ENCODE measurements around the gene TRIM66. TPM values are rescaled to one million over a fixed set of nuclear protein-coding genes. Genes with fewer than 3 reads are reported as not detected.

TRIM66 gene
- total and polyA plus RNA-seq, 5 donors from 2014 or later: 0.33 to 16.0 (median 0.66) TPM

- Histone ChIP-seq H3K36me3 (ENCODE audit: control insufficient read depth, insufficient read depth, low read length) (peaks cover 76% of the 10 kb centered on the region), H3K4me3 (ENCODE audit: low read depth, low read length) (no peak overlapping the region), H3K27me3 (ENCODE audit: control insufficient read depth, insufficient read depth, low read length) (no peaks in the 10 kb centered on the region), H3K27ac (ENCODE audit: insufficient read depth, low read length, poor library complexity, severe bottlenecking) (no peak overlapping the region), H3K4me1 (ENCODE audit: control insufficient read depth, insufficient read depth, low read length, poor library complexity, severe bottlenecking) (no peaks in the 10 kb centered on the region), H3K9me3 (ENCODE audit: control insufficient read depth in 2 of 2, low read length in 2 of 2) (no peaks in the 10 kb centered on the region)
- Mint-ChIP-seq H3K4me3 (no peak overlapping the region), H3K36me3 (peaks cover 48% of the 10 kb centered on the region), H3K9me3 (peaks cover 0 to 1% (median 0%) of the 10 kb centered on the region in 7 donors), H3K27ac (no peak overlapping the region), H3K27me3 (no peaks in the 10 kb centered on the region), H3K4me1 (no peaks in the 10 kb centered on the region)
- no peak for DNase-seq
- no peak for ATAC-seq (ENCODE audit: low read depth in 2 of 2)
Measured at GRCh38 chr11:8642196-8642841, 40.1 kb downstream of the TRIM66 start.

- H3K27ac Mint-ChIP-seq: peak overlapping the region in 1 of 3 donors; percentile 12
Measured at GRCh38 chr11:8641332-8641731, 41.1 kb downstream of the TRIM66 start.

GRCh38 chr11:8640267-8640906 is 42.1 kb downstream of the TRIM66 start:
- peaks cover 0 to 2% (median 0%) of the 10 kb centered on the region in 4 donors for H3K4me1 Mint-ChIP-seq
- H3K27ac Mint-ChIP-seq: no peak overlapping the region
- H3K27me3 Mint-ChIP-seq: no peaks in the 10 kb centered on the region
- H3K36me3 ChIP-seq (ENCODE audit: control insufficient read depth, insufficient read depth, low read length): peaks cover 76% of the 10 kb centered on the region
- no peaks in the 10 kb centered on the region for H3K27me3 ChIP-seq (ENCODE audit: control insufficient read depth, insufficient read depth, low read length)
- no peak overlapping the region for H3K4me3 ChIP-seq (ENCODE audit: low read depth, low read length)
- H3K27ac ChIP-seq (ENCODE audit: insufficient read depth, low read length, poor library complexity, severe bottlenecking): no peak overlapping the region
- DNase-seq (no peak), ATAC-seq (ENCODE audit: low read depth in 2 of 2) (no peak)
- H3K4me1 ChIP-seq (ENCODE audit: control insufficient read depth, insufficient read depth, low read length, poor library complexity, severe bottlenecking): no peaks in the 10 kb centered on the region
- H3K9me3 Mint-ChIP-seq: peaks cover 0 to 9% (median 0%) of the 10 kb centered on the region in 7 donors
- no peak overlapping the region for H3K4me3 Mint-ChIP-seq
- H3K36me3 Mint-ChIP-seq: peaks cover 60% of the 10 kb centered on the region
- H3K9me3 ChIP-seq (ENCODE audit: control insufficient read depth in 2 of 2, low read length in 2 of 2): no peaks in the 10 kb centered on the region

More at GRCh38 chr11:8641332-8641731, 41.1 kb downstream of the TRIM66 start:
- no peaks in the 10 kb centered on the region for H3K4me1 Mint-ChIP-seq
- no peak for ATAC-seq (ENCODE audit: low read depth in 2 of 2)
- no peaks in the 10 kb centered on the region for H3K9me3 ChIP-seq (ENCODE audit: control insufficient read depth in 2 of 2, low read length in 2 of 2)
- no peaks in the 10 kb centered on the region for H3K4me1 ChIP-seq (ENCODE audit: control insufficient read depth, insufficient read depth, low read length, poor library complexity, severe bottlenecking)
- peaks cover 76% of the 10 kb centered on the region for H3K36me3 ChIP-seq (ENCODE audit: control insufficient read depth, insufficient read depth, low read length)
- no peak overlapping the region for H3K4me3 ChIP-seq (ENCODE audit: low read depth, low read length)
- H3K9me3 Mint-ChIP-seq: peaks cover 0 to 5% (median 0%) of the 10 kb centered on the region in 7 donors
- peaks cover 52% of the 10 kb centered on the region for H3K36me3 Mint-ChIP-seq
- DNase-seq: no peak
- H3K27me3 ChIP-seq (ENCODE audit: control insufficient read depth, insufficient read depth, low read length): no peaks in the 10 kb centered on the region
- H3K4me3 Mint-ChIP-seq: no peak overlapping the region
- H3K27me3 Mint-ChIP-seq: no peaks in the 10 kb centered on the region
- no peak overlapping the region for H3K27ac ChIP-seq (ENCODE audit: insufficient read depth, low read length, poor library complexity, severe bottlenecking)

- H3K27ac ChIP-seq (ENCODE audit: insufficient read depth, low read length, poor library complexity, severe bottlenecking): no peak overlapping the region
- H3K4me1 ChIP-seq (ENCODE audit: control insufficient read depth, insufficient read depth, low read length, poor library complexity, severe bottlenecking): no peaks in the 10 kb centered on the region
- Mint-ChIP-seq H3K4me1 (peaks cover 0 to 2% (median 0%) of the 10 kb centered on the region in 4 donors), H3K36me3 (peaks cover 64% of the 10 kb centered on the region), H3K9me3 (peaks cover 0 to 9% (median 0%) of the 10 kb centered on the region in 7 donors), H3K27me3 (no peaks in the 10 kb centered on the region), H3K4me3 (no peak overlapping the region), H3K27ac (no peak overlapping the region)
- ATAC-seq (ENCODE audit: low read depth in 2 of 2) (no peak), DNase-seq (no peak)
- H3K27me3 ChIP-seq (ENCODE audit: control insufficient read depth, insufficient read depth, low read length): no peaks in the 10 kb centered on the region
- H3K4me3 ChIP-seq (ENCODE audit: low read depth, low read length): no peak overlapping the region
- H3K36me3 ChIP-seq (ENCODE audit: control insufficient read depth, insufficient read depth, low read length): peaks cover 74% of the 10 kb centered on the region
- no peaks in the 10 kb centered on the region for H3K9me3 ChIP-seq (ENCODE audit: control insufficient read depth in 2 of 2, low read length in 2 of 2)
Measured at GRCh38 chr11:8639655-8640054, 42.8 kb downstream of the TRIM66 start.

- no peaks in the 10 kb centered on the region for H3K27me3 ChIP-seq (ENCODE audit: control insufficient read depth, insufficient read depth, low read length)
- Mint-ChIP-seq H3K9me3 (peaks cover 0 to 9% (median 0%) of the 10 kb centered on the region in 7 donors), H3K4me3 (no peak overlapping the region), H3K27me3 (no peaks in the 10 kb centered on the region), H3K4me1 (peaks cover 0 to 2% (median 0%) of the 10 kb centered on the region in 4 donors), H3K27ac (no peak overlapping the region), H3K36me3 (peaks cover 64% of the 10 kb centered on the region)
- H3K9me3 ChIP-seq (ENCODE audit: control insufficient read depth in 2 of 2, low read length in 2 of 2): no peaks in the 10 kb centered on the region
- DNase-seq: no peak
- H3K4me1 ChIP-seq (ENCODE audit: control insufficient read depth, insufficient read depth, low read length, poor library complexity, severe bottlenecking): no peaks in the 10 kb centered on the region
- no peak overlapping the region for H3K27ac ChIP-seq (ENCODE audit: insufficient read depth, low read length, poor library complexity, severe bottlenecking)
- peaks cover 81% of the 10 kb centered on the region for H3K36me3 ChIP-seq (ENCODE audit: control insufficient read depth, insufficient read depth, low read length)
- no peak overlapping the region for H3K4me3 ChIP-seq (ENCODE audit: low read depth, low read length)
- no peak for ATAC-seq (ENCODE audit: low read depth in 2 of 2)
Measured at GRCh38 chr11:8638300-8638699, 44.2 kb downstream of the TRIM66 start.

- Histone ChIP-seq H3K9me3 (ENCODE audit: control insufficient read depth in 2 of 2, low read length in 2 of 2) (no peaks in the 10 kb centered on the region), H3K36me3 (ENCODE audit: control insufficient read depth, insufficient read depth, low read length) (peaks cover 69% of the 10 kb centered on the region), H3K4me1 (ENCODE audit: control insufficient read depth, insufficient read depth, low read length, poor library complexity, severe bottlenecking) (no peaks in the 10 kb centered on the region), H3K4me3 (ENCODE audit: low read depth, low read length) (no peak overlapping the region), H3K27ac (ENCODE audit: insufficient read depth, low read length, poor library complexity, severe bottlenecking) (no peak overlapping the region), H3K27me3 (ENCODE audit: control insufficient read depth, insufficient read depth, low read length) (no peaks in the 10 kb centered on the region)
- Mint-ChIP-seq H3K27me3 (no peaks in the 10 kb centered on the region), H3K4me3 (no peak overlapping the region), H3K36me3 (peaks cover 61% of the 10 kb centered on the region), H3K27ac (no peak overlapping the region), H3K9me3 (peaks cover 0 to 9% (median 0%) of the 10 kb centered on the region in 7 donors), H3K4me1 (peaks cover 0 to 2% (median 0%) of the 10 kb centered on the region in 4 donors)
- DNase-seq (no peak), ATAC-seq (ENCODE audit: low read depth in 2 of 2) (no peak)
Measured at GRCh38 chr11:8636127-8636526, 46.3 kb downstream of the TRIM66 start.

- peaks cover 61% of the 10 kb centered on the region for H3K36me3 ChIP-seq (ENCODE audit: control insufficient read depth, insufficient read depth, low read length)
- no peak overlapping the region for H3K27ac ChIP-seq (ENCODE audit: insufficient read depth, low read length, poor library complexity, severe bottlenecking)
- DNase-seq: no peak
- Mint-ChIP-seq H3K27ac (no peak overlapping the region), H3K9me3 (peaks cover 0 to 9% (median 0%) of the 10 kb centered on the region in 7 donors), H3K4me3 (no peak overlapping the region), H3K36me3 (peaks cover 58% of the 10 kb centered on the region), H3K4me1 (peaks cover 0 to 2% (median 0%) of the 10 kb centered on the region in 4 donors), H3K27me3 (no peaks in the 10 kb centered on the region)
- no peaks in the 10 kb centered on the region for H3K9me3 ChIP-seq (ENCODE audit: control insufficient read depth in 2 of 2, low read length in 2 of 2)
- no peak overlapping the region for H3K4me3 ChIP-seq (ENCODE audit: low read depth, low read length)
- H3K27me3 ChIP-seq (ENCODE audit: control insufficient read depth, insufficient read depth, low read length): no peaks in the 10 kb centered on the region
- no peak for ATAC-seq (ENCODE audit: low read depth in 2 of 2)
- no peaks in the 10 kb centered on the region for H3K4me1 ChIP-seq (ENCODE audit: control insufficient read depth, insufficient read depth, low read length, poor library complexity, severe bottlenecking)
Measured at GRCh38 chr11:8634498-8634897, 48.0 kb downstream of the TRIM66 start.

Measured in CD4-positive, CD25-positive, alpha-beta regulatory T cell (primary cell).